H1 (cell line): ENCODE measurements around the gene SLC25A47. TPM values are rescaled to one million over a fixed set of nuclear protein-coding genes. Genes with fewer than 3 reads are reported as not detected.
A peak's percentile ranks its signal among the peaks of the same experiment; 100 is the strongest.

Source experiments
- ASH2L ChIP-seq: fragments of 200-600, 300-600 bp; sonication (generic); IDR thresholded peaks from one replicate; pipeline ENCODE4 v1.7.1; 2017; ENCODE audit warnings: low read length
- ATF3 ChIP-seq: IDR thresholded peaks from 2 replicates; pipeline ENCODE4 v1.6.1; 2011; ENCODE audit warnings: low read depth, mild to moderate bottlenecking, low read length; ENCODE audit not compliant: insufficient read depth
- CHD2 ChIP-seq: IDR thresholded peaks from 2 replicates; pipeline ENCODE4 v1.6.1; 2012; ENCODE audit warnings: low read length, improper control_type of control experiment
- EP300 ChIP-seq, 2 experiments: IDR thresholded peaks; 1 replicate in 1 of 2; 2 replicates in 1 of 2; pipeline ENCODE4 v1.6.1; 2011 to 2012; ENCODE audit warnings: low read depth in 2 of 2, low read length in 2 of 2, mild to moderate bottlenecking in 2 of 2, borderline replicate concordance in 1 of 2, inconsistent platforms in 1 of 2, moderate library complexity in 1 of 2
- FOSL1 ChIP-seq: IDR thresholded peaks from 2 replicates; pipeline ENCODE4 v1.6.1; 2011; ENCODE audit warnings: mild to moderate bottlenecking, low read depth, low read length, moderate library complexity; ENCODE audit not compliant: insufficient read depth
- GABPA ChIP-seq: IDR thresholded peaks from 2 replicates; pipeline ENCODE4 v1.6.1; 2011; ENCODE audit warnings: mild to moderate bottlenecking, low read length, moderate library complexity, borderline replicate concordance; ENCODE audit not compliant: insufficient read depth
- HDAC2 ChIP-seq, 2 experiments: fragments of 300-600 bp in 1 of 2; sonication (generic) in 1 of 2; IDR thresholded peaks; 2 replicates each; pipeline ENCODE4 v1.6.1; 2011 to 2012; ENCODE audit warnings: low read depth in 2 of 2, low read length in 2 of 2, mild to moderate bottlenecking in 2 of 2, moderate library complexity in 2 of 2, borderline replicate concordance in 1 of 2, inconsistent platforms in 1 of 2
- JUND ChIP-seq: IDR thresholded peaks from 2 replicates; pipeline ENCODE4 v1.6.1; 2011; ENCODE audit warnings: mild to moderate bottlenecking, improper control_type of control experiment, low read length
- KDM4A ChIP-seq: IDR thresholded peaks from one replicate; pipeline ENCODE4 v1.7.1; 2012; ENCODE audit warnings: low read depth, mild to moderate bottlenecking, moderate library complexity, low read length, inconsistent platforms; ENCODE audit not compliant: severe bottlenecking
- PHF8 ChIP-seq: fragments of 200-600 bp; sonication (generic); conservative IDR thresholded peaks from 2 replicates; pipeline ENCODE4 v1.7.1; 2012; ENCODE audit warnings: low read depth, mild to moderate bottlenecking, inconsistent platforms, low read length, moderate library complexity
- POLR2AphosphoS5 ChIP-seq: IDR thresholded peaks from 2 replicates; pipeline ENCODE4 v1.6.1; 2011; ENCODE audit warnings: low read depth, low read length
- RBBP5 ChIP-seq: IDR thresholded peaks from 2 replicates; pipeline ENCODE4 v1.7.1; 2012; ENCODE audit warnings: low read depth, mild to moderate bottlenecking, inconsistent platforms, low read length, moderate library complexity, borderline replicate concordance
- RNF2 ChIP-seq: fragments of 200-900, 300-1000 bp; sonication (generic); IDR thresholded peaks from 2 replicates; pipeline ENCODE4 v1.7.1; 2016; ENCODE audit warnings: borderline replicate concordance, low read depth, mild to moderate bottlenecking, antibody characterized with exemption, low read length; ENCODE audit not compliant: poor library complexity, severe bottlenecking; ENCODE audit errors: missing control alignments
- SRF ChIP-seq: IDR thresholded peaks from 2 replicates; pipeline ENCODE4 v1.6.1; 2011; ENCODE audit warnings: mild to moderate bottlenecking, low read depth, low read length, moderate library complexity
- SUZ12 ChIP-seq: fragments of 200-600 bp; sonication (generic); IDR thresholded peaks from 2 replicates; pipeline ENCODE4 v1.6.1; 2012; ENCODE audit warnings: mild to moderate bottlenecking, inconsistent platforms, low read length, moderate library complexity, mixed read lengths
- TAF1 ChIP-seq: IDR thresholded peaks from 2 replicates; pipeline ENCODE4 v1.6.1; 2011; ENCODE audit warnings: mild to moderate bottlenecking, low read depth, low read length
- TAF7 ChIP-seq: optimal IDR thresholded peaks from 2 replicates; pipeline ENCODE3; 2011; ENCODE audit warnings: low read depth, mild to moderate bottlenecking, inconsistent platforms, low read length, moderate library complexity, borderline replicate concordance
- TBP ChIP-seq: IDR thresholded peaks from 2 replicates; pipeline ENCODE4 v1.6.1; 2011; ENCODE audit warnings: low read depth, low read length, improper control_type of control experiment
- TCF12 ChIP-seq: IDR thresholded peaks from 2 replicates; pipeline ENCODE4 v1.6.1; 2011; ENCODE audit warnings: low read depth, mild to moderate bottlenecking, low read length
- TEAD4 ChIP-seq: IDR thresholded peaks from 2 replicates; pipeline ENCODE4 v1.6.1; 2012; ENCODE audit warnings: low read depth, low read length, inconsistent platforms, mixed read lengths
- USF2 ChIP-seq: IDR thresholded peaks from 2 replicates; pipeline ENCODE4 v1.6.1; 2011; ENCODE audit warnings: low read length, improper control_type of control experiment
- polyA plus RNA-seq, 7 experiments: library from polyadenylated mRNA; depleted of rRNA in 3 of 7; stranded (reverse) in 5 of 7; unstranded in 2 of 7; fragments of >200 nt in 5 of 7; fragments of 200-250 nt in 2 of 7; gene quantifications; 1 replicate in 5 of 7; 2 replicates in 1 of 7; 4 replicates in 1 of 7; pipeline versions ENCODE4 v1.2.1 to v1.2.3, GENCODE V29; 2011 to 2013; ENCODE audit warnings: missing spikeins in 2 of 7, mixed read lengths in 2 of 7
- total RNA-seq: library from RNA; stranded (reverse); fragmentation: NEBNext Ultra II Directional; extraction: Animal tissue kit (Norgen Biotek cat#: 25700); gene quantifications from 2 replicates; pipeline ENCODE4 v1.2.1, GENCODE V29; 2021

SLC25A47 gene
- total and polyA plus RNA-seq, 2 of the 8 experiments (the other 6 are each of a cell fraction or from before 2014, with no cell fraction given), result not detected

- TF ChIP-seq KDM4A, result peak; percentile 19
- TF ChIP-seq TAF7, result peak; percentile 30
- no peak for TF ChIP-seq TCF12
- TF ChIP-seq SUZ12, result no peak
- TF ChIP-seq POLR2AphosphoS5, result peak; percentile 50
- TF ChIP-seq FOSL1, result no peak
- TF ChIP-seq PHF8, result peak; percentile 89
- no peak for TF ChIP-seq ATF3
- no peak for TF ChIP-seq SRF
- no peak for TF ChIP-seq ASH2L
- peak; percentile 45; the same call in 1 of the 2 replicates for TF ChIP-seq TBP
- peak; percentile 46 for TF ChIP-seq TAF1
- no peak for TF ChIP-seq JUND
- TF ChIP-seq CHD2, result no peak
- no peak for TF ChIP-seq TEAD4
- TF ChIP-seq GABPA, result 0 out of 2 replicates have a peak, but pooled peaks have one; percentile 6
- TF ChIP-seq HDAC2 (IDR thresholded peaks at IDR 0.05; ENCODE audit: borderline replicate concordance in 1 of 2, low read depth in 2 of 2, low read length in 2 of 2), result peak; percentile 14 to 39; a peak in 2 of 4 replicates
- no peak for TF ChIP-seq RNF2
- no peak for TF ChIP-seq USF2
- no peak for TF ChIP-seq EP300 (IDR thresholded peaks at IDR 0.05; ENCODE audit: borderline replicate concordance in 1 of 2, low read depth in 2 of 2, low read length in 2 of 2)
- TF ChIP-seq RBBP5, result peak; percentile 52; the same call in 1 of the 2 replicates
These were observed 16.8 kb upstream of the SLC25A47 start, which contains the start of gene SLC25A29 (continued) for GRCh38 chr14:100306101-100306997.
